Measurements from ENCODE around the gene LIM2.

GRCh38 chr19:51402117-51402516 lies 14.3 kb upstream of the LIM2 start:
- TF ChIP-seq CTCF (conservative IDR thresholded peaks at IDR 0.05; ENCODE audit: low read length), result no peak
- TF ChIP-seq EZH2phosphoT487 (IDR thresholded peaks at IDR 0.05; ENCODE audit: borderline replicate concordance, low read depth, low read length), result no peak
